ENCODE results near the gene MCOLN1. TPM values are rescaled to one million over a fixed set of nuclear protein-coding genes. Genes with fewer than 3 reads are reported as not detected.

MCOLN1 gene
- total and polyA plus RNA-seq, 9 of the 15 experiments (the other 6 are each of a cell fraction or from before 2014, with no cell fraction given) = 0.25 to 15.4 (median 7.1) TPM

DNA sequence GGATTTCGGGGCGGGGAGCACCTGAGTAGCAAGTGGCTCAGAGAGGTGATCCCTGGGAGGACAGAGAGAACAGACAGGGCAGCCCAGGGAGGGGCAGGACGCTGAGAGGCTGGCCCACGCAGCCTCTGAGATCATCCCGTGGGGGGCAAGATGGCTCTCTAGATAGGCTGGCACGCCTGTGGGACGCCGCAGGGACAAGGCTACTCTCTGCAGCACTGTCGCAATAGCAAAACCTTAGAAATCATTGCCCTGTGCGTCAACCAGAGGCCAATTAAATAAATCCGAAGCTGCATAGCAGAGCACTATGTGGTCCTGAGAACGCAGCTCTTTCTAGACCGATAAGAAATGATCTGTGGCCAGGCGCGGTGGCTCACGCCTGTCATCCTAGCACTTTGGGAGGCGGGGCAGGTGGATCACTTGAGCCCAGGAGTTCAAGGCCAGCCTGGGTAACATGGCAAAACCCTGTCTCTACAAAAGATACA lies 38.7 kb upstream of the MCOLN1 start:
- Histone ChIP-seq H3K79me2 (ENCODE audit: control insufficient read depth, insufficient read depth, low read length) (peaks cover 2% of the 10 kb centered on the region; the same call in 1 of the 3 replicates), H4K20me1 (replicated peaks; ENCODE audit: control insufficient read depth, insufficient read depth, low read length) (no peaks in the 10 kb centered on the region), H3K4me2 (ENCODE audit: insufficient read depth, low read length) (0 out of 2 replicates have a peak overlapping the region, but pooled peaks have one; percentile 60), H3K4me1 (replicated peaks in 1 of 2; ENCODE audit: control insufficient read depth in 2 of 2, insufficient read depth in 2 of 2, low read length in 2 of 2) (peaks cover 21 to 48% of the 10 kb centered on the region in 2 experiments), H3K4me3 (no peak overlapping the region), H3K36me3 (ENCODE audit: control insufficient read depth, insufficient read depth, low read length) (no peaks in the 10 kb centered on the region), H2AFZ (ENCODE audit: low read depth, low read length) (peak overlapping the region; percentile 65), H3K27me3 (ENCODE audit: control insufficient read depth in 2 of 2, insufficient read depth in 2 of 2, low read length in 2 of 2) (no peaks in the 10 kb centered on the region), H3K9me1 (ENCODE audit: control insufficient read depth, insufficient read depth, low read length) (no peaks in the 10 kb centered on the region), H3K9me3 (replicated peaks; ENCODE audit: control insufficient read depth, insufficient read depth, low read depth, low read length) (no peaks in the 10 kb centered on the region), H3K27ac (ENCODE audit: extremely low read depth, low read depth, low read length) (no peak overlapping the region), H3K9ac (ENCODE audit: insufficient read depth in 1 of 2, low read depth in 2 of 2, low read length in 2 of 2) (peak overlapping the region in 1 of 2 experiments; percentile 83; a peak in 2 of 4 replicates)
- CTCF ChIA-PET (ENCODE audit: low intra/inter-chr PET ratio) = no interaction called here
- 12% methylated on average over 16 of the region's 17 CpGs for WGBS (ENCODE audit: insufficient coverage, low coverage, missing lambda C conversion rate)
- ATAC-seq (peak; percentile 46), DNase-seq (ENCODE audit: extremely low read depth in 1 of 4, low spot score in 3 of 4) (peak in 3 of 4 experiments; percentile 46 to 67 (median 64)), FAIRE-seq (no peak)
- POLR2A ChIA-PET = interaction anchor here (0.9 kb wide), 1 partner anchor 217 kb away, joined by 3 read pairs; no protein-coding TSS in a partner anchor
- BruUV-seq (replicated peaks) = no TSS peak
- in situ Hi-C loops (cut with MboI) (no loop called here), intact Hi-C loops (cut with micrococcal nuclease) (no loop called here)
- TF ChIP-seq MAFF (IDR thresholded peaks at IDR 0.05; ENCODE audit: low read length) (no peak), NRF1 (conservative IDR thresholded peaks at IDR 0.05 in 1 of 2, IDR thresholded peaks at IDR 0.05 in 1 of 2) (peak; percentile 33 to 47; a peak in 1 of 4 replicates), KLF10 (CRISPR knock-in tag; IDR thresholded peaks at IDR 0.05) (no peak), EGR1 (conservative IDR thresholded peaks at IDR 0.05) (peak; percentile 55), ZNF282 (CRISPR knock-in tag; IDR thresholded peaks at IDR 0.05) (no peak), KDM1A (IDR thresholded peaks at IDR 0.05) (peak in 1 of 2 experiments; percentile 44; a peak in 2 of 4 replicates), CBX3 (IDR thresholded peaks at IDR 0.05; ENCODE audit: borderline replicate concordance in 1 of 2, low read length in 2 of 2) (no peak), BHLHE40 (IDR thresholded peaks at IDR 0.05; ENCODE audit: low read length) (no peak)
- TF ChIP-seq, protein P1, sequence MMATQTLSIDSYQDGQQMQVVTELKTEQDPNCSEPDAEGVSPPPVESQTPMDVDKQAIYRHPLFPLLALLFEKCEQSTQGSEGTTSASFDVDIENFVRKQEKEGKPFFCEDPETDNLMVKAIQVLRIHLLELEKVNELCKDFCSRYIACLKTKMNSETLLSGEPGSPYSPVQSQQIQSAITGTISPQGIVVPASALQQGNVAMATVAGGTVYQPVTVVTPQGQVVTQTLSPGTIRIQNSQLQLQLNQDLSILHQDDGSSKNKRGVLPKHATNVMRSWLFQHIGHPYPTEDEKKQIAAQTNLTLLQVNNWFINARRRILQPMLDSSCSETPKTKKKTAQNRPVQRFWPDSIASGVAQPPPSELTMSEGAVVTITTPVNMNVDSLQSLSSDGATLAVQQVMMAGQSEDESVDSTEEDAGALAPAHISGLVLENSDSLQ (IDR thresholded peaks at IDR 0.05) = peak; percentile 37; the same call in 1 of the 2 replicates
- TF ChIP-seq, protein P2, sequence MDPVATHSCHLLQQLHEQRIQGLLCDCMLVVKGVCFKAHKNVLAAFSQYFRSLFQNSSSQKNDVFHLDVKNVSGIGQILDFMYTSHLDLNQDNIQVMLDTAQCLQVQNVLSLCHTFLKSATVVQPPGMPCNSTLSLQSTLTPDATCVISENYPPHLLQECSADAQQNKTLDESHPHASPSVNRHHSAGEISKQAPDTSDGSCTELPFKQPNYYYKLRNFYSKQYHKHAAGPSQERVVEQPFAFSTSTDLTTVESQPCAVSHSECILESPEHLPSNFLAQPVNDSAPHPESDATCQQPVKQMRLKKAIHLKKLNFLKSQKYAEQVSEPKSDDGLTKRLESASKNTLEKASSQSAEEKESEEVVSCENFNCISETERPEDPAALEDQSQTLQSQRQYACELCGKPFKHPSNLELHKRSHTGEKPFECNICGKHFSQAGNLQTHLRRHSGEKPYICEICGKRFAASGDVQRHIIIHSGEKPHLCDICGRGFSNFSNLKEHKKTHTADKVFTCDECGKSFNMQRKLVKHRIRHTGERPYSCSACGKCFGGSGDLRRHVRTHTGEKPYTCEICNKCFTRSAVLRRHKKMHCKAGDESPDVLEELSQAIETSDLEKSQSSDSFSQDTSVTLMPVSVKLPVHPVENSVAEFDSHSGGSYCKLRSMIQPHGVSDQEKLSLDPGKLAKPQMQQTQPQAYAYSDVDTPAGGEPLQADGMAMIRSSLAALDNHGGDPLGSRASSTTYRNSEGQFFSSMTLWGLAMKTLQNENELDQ (CRISPR knock-in tag; IDR thresholded peaks at IDR 0.05; ENCODE audit: borderline replicate concordance) = no peak
- TF ChIP-seq, protein P3, sequence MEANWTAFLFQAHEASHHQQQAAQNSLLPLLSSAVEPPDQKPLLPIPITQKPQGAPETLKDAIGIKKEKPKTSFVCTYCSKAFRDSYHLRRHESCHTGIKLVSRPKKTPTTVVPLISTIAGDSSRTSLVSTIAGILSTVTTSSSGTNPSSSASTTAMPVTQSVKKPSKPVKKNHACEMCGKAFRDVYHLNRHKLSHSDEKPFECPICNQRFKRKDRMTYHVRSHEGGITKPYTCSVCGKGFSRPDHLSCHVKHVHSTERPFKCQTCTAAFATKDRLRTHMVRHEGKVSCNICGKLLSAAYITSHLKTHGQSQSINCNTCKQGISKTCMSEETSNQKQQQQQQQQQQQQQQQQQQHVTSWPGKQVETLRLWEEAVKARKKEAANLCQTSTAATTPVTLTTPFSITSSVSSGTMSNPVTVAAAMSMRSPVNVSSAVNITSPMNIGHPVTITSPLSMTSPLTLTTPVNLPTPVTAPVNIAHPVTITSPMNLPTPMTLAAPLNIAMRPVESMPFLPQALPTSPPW (CRISPR knock-in tag; IDR thresholded peaks at IDR 0.05) = peak; percentile 47; the same call in 1 of the 2 replicates
- TF ChIP-seq, protein P4, sequence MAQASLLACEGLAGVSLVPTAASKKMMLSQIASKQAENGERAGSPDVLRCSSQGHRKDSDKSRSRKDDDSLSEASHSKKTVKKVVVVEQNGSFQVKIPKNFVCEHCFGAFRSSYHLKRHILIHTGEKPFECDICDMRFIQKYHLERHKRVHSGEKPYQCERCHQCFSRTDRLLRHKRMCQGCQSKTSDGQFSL (CRISPR knock-in tag; IDR thresholded peaks at IDR 0.05) = 0 out of 2 replicates have a peak, but pooled peaks have one; percentile 25
- TF ChIP-seq, protein P4 (tag; IDR thresholded peaks at IDR 0.05) = no peak
- TF ChIP-seq, protein P5, sequence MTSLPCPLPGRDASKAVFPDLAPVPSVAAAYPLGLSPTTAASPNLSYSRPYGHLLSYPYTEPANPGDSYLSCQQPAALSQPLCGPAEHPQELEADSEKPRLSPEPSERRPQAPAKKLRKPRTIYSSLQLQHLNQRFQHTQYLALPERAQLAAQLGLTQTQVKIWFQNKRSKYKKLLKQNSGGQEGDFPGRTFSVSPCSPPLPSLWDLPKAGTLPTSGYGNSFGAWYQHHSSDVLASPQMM (CRISPR knock-in tag; IDR thresholded peaks at IDR 0.05) = no peak

Measured in K562 (cell line).